K562 (cell line): ENCODE data around the gene FGF1. TPM values are rescaled to one million over a fixed set of nuclear protein-coding genes. Genes with fewer than 3 reads are reported as not detected.

ENCODE experiments used
- ATAC-seq: fragments of 200-7000 bp; cut with Tn5 transposase; 3 replicates; pipeline ENCODE4 v1.9.1; 2020; ENCODE audit warnings: moderate library complexity
- BruUV-seq: library from RNA; stranded (reverse); fragments of 400-500 nt; replicated peaks from 2 replicates; lab custom pipeline; 2021; lab: Mats Ljungman, UMichigan
- CTCF ChIA-PET: fragments of 300-600 bp; formaldehyde crosslinking; extraction: SDS; loops from one replicate; lab custom pipeline; 2021; ENCODE audit warnings: low intra/inter-chr PET ratio; lab: Yijun Ruan, JAX
- POLR2A ChIA-PET: fragments of 300-600, 350-650 bp; sonication (Branson Sonifier 250); formaldehyde crosslinking; extraction: SDS; loops from one replicate; lab custom pipeline; 2021; ENCODE audit warnings: antibody characterized with exemption, inconsistent platforms; lab: Yijun Ruan, JAX
- DNase-seq, 4 experiments: peaks; one replicate each; pipeline versions ENCODE4 v3.0.0 to v3.0.0-alpha.2; 2011 to 2018; ENCODE audit warnings: low spot score in 3 of 4, mixed read lengths in 3 of 4; ENCODE audit errors: extremely low read depth in 1 of 4
- FAIRE-seq: peaks from 2 replicates; lab custom pipeline; 2011; peaks lifted over from hg19 to GRCh38; lab: Jason Lieb, UNC
- H2AFZ ChIP-seq: 2 replicates; pipeline ENCODE4 v1.6.0; 2011; ENCODE audit warnings: low read depth, low read length, control low read depth, inconsistent platforms
- H3K27ac ChIP-seq: fragments of 200-600 bp; 3 replicates; pipeline ENCODE4 v1.8.0; 2011; ENCODE audit warnings: low read depth, mild to moderate bottlenecking, control low read depth, inconsistent platforms, low read length, moderate library complexity, mixed read lengths; ENCODE audit errors: extremely low read depth
- H3K27me3 ChIP-seq, 2 experiments: fragments of 300-600 bp in 1 of 2; 2 replicates in 1 of 2; 3 replicates in 1 of 2; pipeline versions ENCODE4 v1.6.0 to v1.8.0; 2011; ENCODE audit warnings: inconsistent platforms in 2 of 2, low read length in 2 of 2, mild to moderate bottlenecking in 1 of 2, mixed read lengths in 1 of 2, moderate library complexity in 1 of 2; ENCODE audit not compliant: control insufficient read depth in 2 of 2, insufficient read depth in 2 of 2
- H3K36me3 ChIP-seq: fragments of 300-600 bp; 3 replicates; pipeline ENCODE4 v1.8.0; 2011; ENCODE audit warnings: mild to moderate bottlenecking, low read length, inconsistent platforms; ENCODE audit not compliant: control insufficient read depth, insufficient read depth
- H3K4me1 ChIP-seq, 2 experiments: fragments of 200-600 bp in 1 of 2; replicated peaks in 1 of 2; 2 replicates in 1 of 2; 3 replicates in 1 of 2; pipeline versions ENCODE4 v1.5.1 to v1.8.0; 2011; ENCODE audit warnings: inconsistent platforms in 2 of 2, low read length in 2 of 2, mild to moderate bottlenecking in 1 of 2, mixed read lengths in 1 of 2, moderate library complexity in 1 of 2; ENCODE audit not compliant: control insufficient read depth in 2 of 2, insufficient read depth in 2 of 2
- H3K4me2 ChIP-seq: 2 replicates; pipeline ENCODE4 v1.6.1; 2011; ENCODE audit warnings: low read length, control low read depth, inconsistent platforms, mixed read lengths; ENCODE audit not compliant: insufficient read depth
- H3K4me3 ChIP-seq: fragments of 200-600 bp; sonication (generic), shearing (Covaris generic); 2 replicates; pipeline ENCODE4 v1.5.1; 2016; ENCODE audit warnings: control low read depth, inconsistent platforms
- H3K79me2 ChIP-seq: fragments of 200-600 bp; 3 replicates; pipeline ENCODE4 v1.8.0; 2011; ENCODE audit warnings: low read length, inconsistent platforms; ENCODE audit not compliant: control insufficient read depth, insufficient read depth
- H3K9ac ChIP-seq, 2 experiments: 2 replicates each; pipeline versions ENCODE4 v1.6.0 to v1.6.1; 2011; ENCODE audit warnings: low read depth in 2 of 2, low read length in 2 of 2, control low read depth in 1 of 2, inconsistent platforms in 1 of 2, mild to moderate bottlenecking in 1 of 2, mixed read lengths in 1 of 2; ENCODE audit not compliant: insufficient read depth in 1 of 2
- H3K9me1 ChIP-seq: one replicate; pipeline ENCODE4 v1.6.0; 2011; ENCODE audit warnings: inconsistent platforms, mild to moderate bottlenecking, low read length, moderate library complexity; ENCODE audit not compliant: control insufficient read depth, insufficient read depth
- H3K9me3 ChIP-seq: replicated peaks from 2 replicates; pipeline ENCODE4 v1.5.1; 2011; ENCODE audit warnings: low read depth, low read length, inconsistent platforms; ENCODE audit not compliant: control insufficient read depth, insufficient read depth
- H4K20me1 ChIP-seq: replicated peaks from 2 replicates; pipeline ENCODE4 v1.6.1; 2011; ENCODE audit warnings: low read length, inconsistent platforms, mixed read lengths; ENCODE audit not compliant: control insufficient read depth, insufficient read depth
- ATF1 ChIP-seq, 2 experiments: fragments of 450-650 bp in 1 of 2; IDR thresholded peaks; 2 replicates each; pipeline ENCODE4 v1.6.1; 2016; ENCODE audit warnings: missing compliant biosample characterization in 1 of 2, missing genetic modification characterization in 1 of 2
- EGR1 ChIP-seq: fragments of 450-650 bp; conservative IDR thresholded peaks from 2 replicates; pipeline ENCODE4 v1.6.1; 2017; ENCODE audit warnings: mild to moderate bottlenecking
- HSF4 ChIP-seq: fragments of 250-450 bp; sonication (Bioruptor Pico); IDR thresholded peaks from 2 replicates; pipeline ENCODE4 v2.1.2; 2022; ENCODE audit warnings: mild to moderate bottlenecking, moderate library complexity, borderline replicate concordance
- IRF2 ChIP-seq: sonication (generic); formaldehyde crosslinking; IDR thresholded peaks from 2 replicates; pipeline ENCODE4 v1.8.1; 2022; ENCODE audit warnings: mild to moderate bottlenecking, missing genetic modification reagents
- KDM4B ChIP-seq, 2 experiments: fragments of 450-650 bp in 1 of 2; sonication (generic) in 1 of 2; IDR thresholded peaks; 2 replicates each; pipeline ENCODE4 v1.6.1; 2016 to 2017; ENCODE audit warnings: borderline replicate concordance in 2 of 2, antibody characterized with exemption in 1 of 2, low read depth in 1 of 2, mild to moderate bottlenecking in 1 of 2
- NUFIP1 ChIP-seq: fragments of 450-650 bp; IDR thresholded peaks from 2 replicates; pipeline ENCODE4 v1.6.1; 2018; ENCODE audit not compliant: partially characterized antibody
- PHB ChIP-seq: fragments of 250-450 bp; sonication (Bioruptor Pico); IDR thresholded peaks from 2 replicates; pipeline ENCODE4 v1.5.0; 2021
- PTBP1 ChIP-seq: fragments of 200-400 bp; formaldehyde crosslinking; IDR thresholded peaks from 2 replicates; pipeline ENCODE4 v1.6.1; 2017; ENCODE audit warnings: low read depth, low read length
- ZNF224 ChIP-seq: sonication (generic); formaldehyde crosslinking; IDR thresholded peaks from 2 replicates; pipeline ENCODE4 v1.8.0; 2022; ENCODE audit warnings: mild to moderate bottlenecking, missing genetic modification reagents
- WGBS: fragments of 100-300 bp; shearing (Covaris generic); methylation state at CpG from one replicate; pipeline ENCODE4 v1.1.6; 2016; ENCODE audit warnings: low coverage, mixed read lengths; ENCODE audit not compliant: insufficient coverage; ENCODE audit errors: missing lambda C conversion rate; 5-methylcytosine and 5-hydroxymethylcytosine counted together
- in situ Hi-C: fragments of 300-500 bp; cut with MboI; formaldehyde crosslinking; loops from 4 replicates; pipeline ENCODE4 v1.15.0; 2018; ENCODE audit warnings: inconsistent platforms, mixed read lengths
- intact Hi-C: fragments of 100-400 bp; cut with micrococcal nuclease; formaldehyde crosslinking; loops from 2 replicates; pipeline ENCODE4 v1.14.2; 2022
- polyA plus RNA-seq, 8 experiments: library from polyadenylated mRNA; depleted of rRNA in 4 of 8; stranded (reverse) in 5 of 8; unstranded in 3 of 8; fragments of >200 nt; fragmentation: Nextera tagmentation in 2 of 8; fragmentation: Illumina TruSeq in 1 of 8; extraction: Ambion mirVana in 2 of 8; extraction: Trizol in 1 of 8; gene quantifications; 2 replicates each; pipeline versions ENCODE4 v1.2.1 to v1.2.3, GENCODE V29; 2011 to 2014; ENCODE audit warnings: inconsistent platforms in 1 of 8, missing spikeins in 1 of 8
- total RNA-seq, 7 experiments: library from RNA; depleted of rRNA in 6 of 7; stranded (reverse); fragments of >200 nt in 6 of 7; fragmentation: Illumina TruSeq in 2 of 7; extraction: Trizol in 2 of 7; gene quantifications; 2 replicates each; pipeline versions ENCODE4 v1.2.1 to v1.2.3, GENCODE V29; 2011 to 2021; ENCODE audit warnings: low replicate concordance in 1 of 7
- TF ChIP-seq, protein P1 (sequence below): fragments of 450-650 bp; IDR thresholded peaks from 2 replicates; pipeline ENCODE4 v1.6.1; 2016; ENCODE audit warnings: antibody characterized with exemption

FGF1 gene
- total and polyA plus RNA-seq, 9 of the 15 experiments (the other 6 are each of a cell fraction or from before 2014, with no cell fraction given) = not detected

DNA sequence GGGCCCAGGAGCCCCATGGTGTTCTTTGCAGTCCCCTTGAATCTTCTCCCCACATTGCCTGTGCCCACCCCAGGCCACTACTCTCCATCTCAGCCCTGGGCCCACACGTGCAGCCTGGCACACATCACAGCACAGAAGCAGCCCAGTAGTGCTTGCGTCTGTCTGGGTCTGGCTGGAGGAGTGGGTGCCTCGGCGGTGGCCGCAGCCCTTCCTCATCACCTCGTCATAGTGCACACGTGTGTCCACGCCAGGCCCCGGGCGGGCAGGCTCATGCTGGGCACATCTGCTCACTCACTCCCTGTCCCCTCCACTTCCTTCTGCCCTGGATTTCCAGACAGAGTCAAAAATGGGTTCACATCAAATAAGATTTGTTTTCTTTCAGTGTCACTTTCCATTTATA, 33.3 kb downstream of the FGF1 start:
- intact Hi-C loops = no loop called here
- Histone ChIP-seq H2AFZ (no peak overlapping the region), H4K20me1 (no peaks in the 10 kb centered on the region; the same call in 1 of the 2 replicates), H3K9me1 (no peaks in the 10 kb centered on the region), H3K9me3 (no peaks in the 10 kb centered on the region), H3K4me1 (no peaks in the 10 kb centered on the region), H3K4me2 (no peak overlapping the region), H3K79me2 (no peaks in the 10 kb centered on the region), H3K9ac (no peak overlapping the region), H3K4me3 (no peak overlapping the region), H3K36me3 (no peaks in the 10 kb centered on the region), H3K27me3 (peaks cover 11 to 33% of the 10 kb centered on the region in 2 experiments; a peak in 4 of 5 replicates), H3K27ac (no peak overlapping the region)
- DNase-seq = no peak
- ChIA-PET POLR2A (no interaction called here), CTCF (no interaction called here)
- no peak for FAIRE-seq
- no peak for ATAC-seq
- under 1% methylated on average over 10 of the region's 10 CpGs for WGBS
- BruUV-seq = no TSS peak
- TF ChIP-seq ATF1 (CRISPR knock-in tag; IDR thresholded peaks at IDR 0.05) (no peak), ATF1 (tag; IDR thresholded peaks at IDR 0.05) (no peak), HSF4 (CRISPR knock-in tag) (no peak), ZNF224 (CRISPR knock-in tag) (no peak), KDM4B (IDR thresholded peaks at IDR 0.05; ENCODE audit: borderline replicate concordance in 2 of 2, low read depth in 1 of 2) (no peak), PHB (no peak)
- in situ Hi-C loops = no loop called here

- no peak overlapping the region for H2AFZ ChIP-seq
- in situ Hi-C loops (no loop called here), intact Hi-C loops (no loop called here)
- TF ChIP-seq, protein P1, sequence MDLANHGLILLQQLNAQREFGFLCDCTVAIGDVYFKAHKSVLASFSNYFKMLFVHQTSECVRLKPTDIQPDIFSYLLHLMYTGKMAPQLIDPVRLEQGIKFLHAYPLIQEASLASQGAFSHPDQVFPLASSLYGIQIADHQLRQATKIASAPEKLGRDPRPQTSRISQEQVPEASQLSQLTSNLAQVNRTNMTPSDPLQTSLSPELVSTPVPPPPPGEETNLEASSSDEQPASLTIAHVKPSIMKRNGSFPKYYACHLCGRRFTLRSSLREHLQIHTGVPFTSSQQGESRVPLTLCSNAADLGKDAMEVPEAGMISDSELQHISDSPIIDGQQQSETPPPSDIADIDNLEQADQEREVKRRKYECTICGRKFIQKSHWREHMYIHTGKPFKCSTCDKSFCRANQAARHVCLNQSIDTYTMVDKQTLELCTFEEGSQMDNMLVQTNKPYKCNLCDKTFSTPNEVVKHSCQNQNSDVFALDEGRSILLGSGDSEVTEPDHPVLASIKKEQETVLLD = no peak
- TF ChIP-seq NUFIP1 = no peak
- TF ChIP-seq IRF2 (CRISPR knock-in tag) = no peak
- TF ChIP-seq PTBP1 = no peak
- no peak for TF ChIP-seq EGR1
- no peaks in the 10 kb centered on the region for H3K9me1 ChIP-seq
- no peaks in the 10 kb centered on the region for H3K79me2 ChIP-seq
- ATAC-seq (no peak), FAIRE-seq (no peak), DNase-seq (no peak)
- H3K4me2 ChIP-seq = no peak overlapping the region
- H3K4me3 ChIP-seq = no peak overlapping the region
- ChIA-PET CTCF (no interaction called here), POLR2A (no interaction called here)
- H3K27me3 ChIP-seq = peaks cover 11 to 27% of the 10 kb centered on the region in 2 experiments; a peak in 4 of 5 replicates
- no peak overlapping the region for H3K9ac ChIP-seq
- no peaks in the 10 kb centered on the region for H3K9me3 ChIP-seq
- H4K20me1 ChIP-seq = no peaks in the 10 kb centered on the region; the same call in 1 of the 2 replicates
- no peaks in the 10 kb centered on the region for H3K4me1 ChIP-seq
- no TSS peak for BruUV-seq
- WGBS = 1% methylated on average over 8 of the region's 8 CpGs
- H3K36me3 ChIP-seq = no peaks in the 10 kb centered on the region
- H3K27ac ChIP-seq = no peak overlapping the region
Measured at GRCh38 chr5:142650881-142651280, 35.0 kb downstream of the FGF1 start.
